Activated T-cell treated with anti-CD3 and anti-CD28 coated beads, Interleukin-2, amount 50 U/mL, for 24 hours (primary cell): Measurements from ENCODE around the gene ZNF576.
"Not testable (repeated sequence)": the region's sequence is repeated elsewhere in the genome, so short reads cannot be mapped to it uniquely, and the experiment has no call there.

Source experiments
- DNase-seq: peaks from one replicate; pipeline ENCODE4 v3.0.0-alpha.2; 2020
- H3K27ac Mint-ChIP-seq: 2 replicates; pipeline ENCODE4 v1.8.0; 2020; ENCODE audit warnings: mild to moderate bottlenecking, mixed read lengths
- H3K27me3 Mint-ChIP-seq: 2 replicates; pipeline ENCODE4 v1.8.0; 2020; ENCODE audit warnings: mixed read lengths
- H3K36me3 Mint-ChIP-seq: 2 replicates; pipeline ENCODE4 v1.8.0; 2020; ENCODE audit warnings: low read depth, mixed read lengths
- H3K4me1 Mint-ChIP-seq: 2 replicates; pipeline ENCODE4 v1.8.0; 2020; ENCODE audit warnings: low read depth, mixed read lengths
- H3K4me3 Mint-ChIP-seq: 2 replicates; pipeline ENCODE4 v1.8.0; 2020; ENCODE audit warnings: mild to moderate bottlenecking, moderate library complexity, mixed read lengths
- H3K9me3 Mint-ChIP-seq: 2 replicates; pipeline ENCODE4 v1.8.0; 2020; ENCODE audit warnings: mixed read lengths

Gene ZNF576

GRCh38 chr19:43638995-43639518 is 42.7 kb downstream of the ZNF576 start:
- peaks cover 48% of the 10 kb centered on the region for H3K27me3 Mint-ChIP-seq

DNA sequence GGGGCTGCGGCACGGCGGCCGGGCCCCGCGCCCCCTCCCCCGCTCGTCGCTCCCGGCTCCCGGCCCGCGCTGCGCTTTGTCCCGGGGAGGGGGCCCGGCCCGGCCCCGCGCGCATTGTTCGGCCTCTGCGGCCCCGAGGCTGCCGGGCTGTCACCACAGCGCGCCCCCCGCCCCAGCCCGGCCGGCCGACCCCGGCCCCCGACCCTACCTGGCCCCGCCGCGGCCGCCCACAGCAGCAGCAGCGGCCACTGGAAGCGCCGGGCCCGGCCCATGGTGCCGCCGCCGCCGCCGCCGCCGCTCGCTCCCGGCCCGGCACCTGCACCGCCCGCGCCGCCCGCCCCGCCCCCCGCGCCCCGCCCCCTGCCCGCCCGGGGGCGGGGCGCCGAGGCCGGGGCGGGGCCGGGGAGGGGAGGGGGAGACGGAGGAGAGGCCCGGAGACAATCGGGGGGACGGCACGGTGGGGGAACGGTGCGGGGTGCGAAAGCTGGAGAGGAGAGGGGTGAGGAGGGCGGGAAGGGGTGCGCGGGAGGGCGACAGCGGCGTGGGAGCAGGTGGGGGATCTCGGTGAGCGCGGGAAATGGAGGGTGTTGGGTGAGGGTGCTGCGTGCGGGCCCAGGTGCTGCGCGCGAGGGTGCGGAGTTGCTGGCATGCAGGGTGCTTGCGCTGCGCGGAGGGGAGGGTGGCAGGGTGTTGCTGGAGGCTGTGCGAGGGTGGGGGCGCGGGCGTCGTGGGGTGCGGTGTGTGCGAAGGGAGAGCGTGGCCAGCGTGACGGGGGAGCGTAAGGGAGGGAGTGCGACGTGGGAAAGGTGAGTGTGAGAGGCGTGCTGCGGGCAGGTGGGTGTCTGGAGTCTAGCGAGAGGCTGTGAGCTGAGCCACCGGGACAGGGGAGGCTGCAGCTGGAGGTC is 43.4 kb downstream of the ZNF576 start, which contains the start of gene CADM4:
Gene CADM4 (minus strand): TSS at position 332 of the 905 bp plus-strand sequence. CDS start 60 bp downstream, at position 272.
- H3K4me1 Mint-ChIP-seq, result peaks cover 15% of the 10 kb centered on the region
- peak; percentile 69 for DNase-seq
- no peaks in the 10 kb centered on the region for H3K9me3 Mint-ChIP-seq
- no peaks in the 10 kb centered on the region for H3K36me3 Mint-ChIP-seq
- H3K4me3 Mint-ChIP-seq, result peak within 1 kb of the TSS; percentile 63
- H3K27me3 Mint-ChIP-seq, result peaks cover 48% of the 10 kb centered on the region
- H3K27ac Mint-ChIP-seq, result peak within 1 kb of the TSS; percentile 26

More at GRCh38 chr19:43638995-43639518, 42.7 kb downstream of the ZNF576 start:
- peak overlapping the region; percentile 63 for H3K4me3 Mint-ChIP-seq
- no peaks in the 10 kb centered on the region for H3K36me3 Mint-ChIP-seq
- peak overlapping the region; percentile 26 for H3K27ac Mint-ChIP-seq
- no peaks in the 10 kb centered on the region for H3K9me3 Mint-ChIP-seq
- no peak for DNase-seq
- peaks cover 15% of the 10 kb centered on the region for H3K4me1 Mint-ChIP-seq

- no peak overlapping the region for H3K27ac Mint-ChIP-seq
- H3K4me1 Mint-ChIP-seq, result peaks cover 12% of the 10 kb centered on the region
- peak overlapping the region; percentile 63 for H3K4me3 Mint-ChIP-seq
- H3K9me3 Mint-ChIP-seq, result no peaks in the 10 kb centered on the region
- peaks cover 43% of the 10 kb centered on the region for H3K27me3 Mint-ChIP-seq
- H3K36me3 Mint-ChIP-seq, result no peaks in the 10 kb centered on the region
- DNase-seq, result no peak
Measured at GRCh38 chr19:43640424-43640757, 44.0 kb downstream of the ZNF576 start.

DNA sequence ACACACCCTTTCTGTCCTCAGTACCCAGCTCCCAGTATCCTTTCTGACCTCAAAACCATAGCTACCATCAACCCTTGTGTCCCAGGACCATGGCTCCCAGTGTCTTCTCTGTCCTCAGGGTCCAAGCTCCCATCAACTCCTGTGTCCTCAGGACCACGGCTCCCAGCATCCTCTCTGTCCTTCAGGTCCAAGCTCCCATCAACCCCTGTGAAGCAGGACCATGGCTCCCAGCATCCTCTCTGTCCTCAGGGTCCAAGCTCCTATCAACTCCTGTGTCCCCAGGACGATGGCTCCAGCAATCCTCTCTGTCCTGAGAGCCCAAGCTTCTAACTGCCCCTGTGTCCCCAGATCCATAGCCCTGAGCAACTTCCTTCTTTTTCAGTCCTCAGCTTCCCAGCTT is 44.9 kb downstream of the ZNF576 start:
- Mint-ChIP-seq H3K27me3 (peaks cover 40% of the 10 kb centered on the region), H3K9me3 (no peaks in the 10 kb centered on the region), H3K27ac (no peak overlapping the region), H3K4me1 (peaks cover 12% of the 10 kb centered on the region), H3K36me3 (no peaks in the 10 kb centered on the region), H3K4me3 (peak overlapping the region; percentile 19)
- no peak for DNase-seq

GRCh38 chr19:43642531-43642930 is 46.1 kb downstream of the ZNF576 start:
- DNase-seq, result no peak
- Mint-ChIP-seq H3K36me3 (peaks cover 5% of the 10 kb centered on the region), H3K27ac (no peak overlapping the region), H3K4me3 (no peak overlapping the region), H3K27me3 (peaks cover 31% of the 10 kb centered on the region), H3K9me3 (no peaks in the 10 kb centered on the region), H3K4me1 (peaks cover 12% of the 10 kb centered on the region)

- Mint-ChIP-seq H3K27ac (no peak overlapping the region), H3K4me3 (no peak overlapping the region), H3K9me3 (no peaks in the 10 kb centered on the region), H3K27me3 (peaks cover 23% of the 10 kb centered on the region), H3K4me1 (peaks cover 12% of the 10 kb centered on the region), H3K36me3 (peaks cover 5% of the 10 kb centered on the region)
- no peak for DNase-seq
Measured at GRCh38 chr19:43643326-43643725, 46.9 kb downstream of the ZNF576 start.

- Mint-ChIP-seq H3K36me3 (peaks cover 9% of the 10 kb centered on the region), H3K4me3 (no peak overlapping the region), H3K27ac (no peak overlapping the region), H3K4me1 (peaks cover 8% of the 10 kb centered on the region), H3K27me3 (peaks cover 14% of the 10 kb centered on the region), H3K9me3 (no peaks in the 10 kb centered on the region)
- no peak for DNase-seq
Measured at GRCh38 chr19:43644181-43644580, 47.8 kb downstream of the ZNF576 start.

- H3K27me3 Mint-ChIP-seq, result no peaks in the 10 kb centered on the region
- H3K4me3 Mint-ChIP-seq, result no peak overlapping the region
- no peaks in the 10 kb centered on the region for H3K9me3 Mint-ChIP-seq
- H3K27ac Mint-ChIP-seq, result no peak overlapping the region
- H3K4me1 Mint-ChIP-seq, result no peaks in the 10 kb centered on the region
- no peak for DNase-seq
- H3K36me3 Mint-ChIP-seq, result peaks cover 18% of the 10 kb centered on the region
Measured at GRCh38 chr19:43648633-43649032, 52.2 kb downstream of the ZNF576 start.

GRCh38 chr19:43649514-43649913 is 53.1 kb downstream of the ZNF576 start:
- H3K9me3 Mint-ChIP-seq, result no peaks in the 10 kb centered on the region
- H3K4me1 Mint-ChIP-seq, result no peaks in the 10 kb centered on the region
- H3K36me3 Mint-ChIP-seq, result peaks cover 22% of the 10 kb centered on the region
- H3K27me3 Mint-ChIP-seq, result no peaks in the 10 kb centered on the region
- no peak overlapping the region for H3K4me3 Mint-ChIP-seq
- no peak for DNase-seq
- no peak overlapping the region for H3K27ac Mint-ChIP-seq

DNA sequence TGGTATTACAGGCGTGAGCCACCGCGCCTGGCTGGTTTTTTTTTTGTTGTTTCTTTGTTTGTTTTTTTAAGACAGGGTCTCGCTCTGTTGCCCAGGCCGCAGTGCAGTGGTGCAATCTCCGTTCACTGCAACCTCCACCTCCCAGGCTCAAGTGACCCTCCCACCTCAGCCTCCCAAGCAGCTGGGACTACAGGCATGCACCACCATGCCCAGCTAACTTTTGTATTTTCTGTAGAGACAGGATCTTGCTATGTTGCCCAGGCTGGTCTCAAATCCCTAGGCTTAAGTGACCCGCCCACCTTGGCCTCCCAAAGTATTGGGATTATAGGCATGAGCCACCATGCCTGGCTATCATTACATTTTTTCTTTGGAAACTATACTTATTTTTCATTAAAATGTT is 53.9 kb downstream of the ZNF576 start:
- H3K27ac Mint-ChIP-seq, DNase-seq, H3K9me3 Mint-ChIP-seq, H3K4me1 Mint-ChIP-seq, H3K27me3 Mint-ChIP-seq, H3K4me3 Mint-ChIP-seq: not testable (repeated sequence)
- H3K36me3 Mint-ChIP-seq, result peaks cover 27% of the 10 kb centered on the region
